ENCODE results near the gene VPS45. TPM values are rescaled to one million over a fixed set of nuclear protein-coding genes. Genes with fewer than 3 reads are reported as not detected.

VPS45 gene
- total RNA-seq, 1 experiment from 2014 or later, result 28.2 TPM

- TF ChIP-seq PRDM15 (CRISPR knock-in tag; IDR thresholded peaks at IDR 0.05) (no peak), ATF2 (CRISPR knock-in tag; IDR thresholded peaks at IDR 0.05; ENCODE audit: borderline replicate concordance, low read depth) (no peak), ZMAT4 (CRISPR knock-in tag; IDR thresholded peaks at IDR 0.05) (no peak), MAX (CRISPR knock-in tag; IDR thresholded peaks at IDR 0.05) (peak; percentile 21; the same call in 1 of the 2 replicates), SMAD4 (CRISPR knock-in tag; IDR thresholded peaks at IDR 0.05) (no peak), USF2 (CRISPR knock-in tag; IDR thresholded peaks at IDR 0.05) (no peak), FOXK1 (CRISPR knock-in tag; IDR thresholded peaks at IDR 0.05) (no peak), SOX15 (CRISPR knock-in tag; IDR thresholded peaks at IDR 0.05) (no peak), HMGA2 (CRISPR knock-in tag; IDR thresholded peaks at IDR 0.05) (no peak), CREB1 (CRISPR knock-in tag; IDR thresholded peaks at IDR 0.05) (no peak), OVOL2 (CRISPR knock-in tag; IDR thresholded peaks at IDR 0.05; ENCODE audit: borderline replicate concordance) (no peak), ZNF281 (CRISPR knock-in tag; IDR thresholded peaks at IDR 0.05) (no peak), ERG (CRISPR knock-in tag; IDR thresholded peaks at IDR 0.05) (0 out of 2 replicates have a peak, but pooled peaks have one; percentile 44), CBFB (CRISPR knock-in tag; IDR thresholded peaks at IDR 0.05; ENCODE audit: low read depth) (no peak), ZNF121 (CRISPR knock-in tag; IDR thresholded peaks at IDR 0.05) (no peak), NFYB (CRISPR knock-in tag; conservative IDR thresholded peaks at IDR 0.05; ENCODE audit: low read depth) (no peak), MYBL2 (CRISPR knock-in tag; IDR thresholded peaks at IDR 0.05) (no peak), TEAD1 (CRISPR knock-in tag; IDR thresholded peaks at IDR 0.05) (peak; percentile 28; the same call in 1 of the 2 replicates), ARID4B (CRISPR knock-in tag; IDR thresholded peaks at IDR 0.05; ENCODE audit: borderline replicate concordance) (0 out of 2 replicates have a peak, but pooled peaks have one; percentile 45), ZNF423 (CRISPR knock-in tag; IDR thresholded peaks at IDR 0.05) (no peak), RELA (CRISPR knock-in tag; IDR thresholded peaks at IDR 0.05; ENCODE audit: borderline replicate concordance) (no peak)
Observed at GRCh38 chr1:150162862-150163706, 95.5 kb downstream of the VPS45 start (continued).

All from WTC11 (cell line).